ENCODE measurements around the gene IL10RB.
"Not testable (repeated sequence)": the region's sequence is repeated elsewhere in the genome, so short reads cannot be mapped to it uniquely, and the experiment has no call there.

Gene IL10RB

GRCh38 chr21:33247599-33247998 is 18.6 kb upstream of the IL10RB start:
- no peak for DNase-seq (ENCODE audit: low read depth)
- TF ChIP-seq CTCF (IDR thresholded peaks at IDR 0.05; ENCODE audit: control insufficient read depth, extremely low read depth, insufficient read depth): no peak
- H3K4me3 ChIP-seq (ENCODE audit: low read depth, low read length): no peak overlapping the region

- no peak for DNase-seq (ENCODE audit: low read depth)
- TF ChIP-seq CTCF (IDR thresholded peaks at IDR 0.05; ENCODE audit: control insufficient read depth, extremely low read depth, insufficient read depth): no peak
- no peak overlapping the region for H3K4me3 ChIP-seq (ENCODE audit: low read depth, low read length)
These were observed 16.7 kb upstream of the IL10RB start for GRCh38 chr21:33249331-33250002.

GRCh38 chr21:33251119-33251518 is 15.0 kb upstream of the IL10RB start:
- no peak overlapping the region for H3K4me3 ChIP-seq (ENCODE audit: low read depth, low read length)
- TF ChIP-seq CTCF (IDR thresholded peaks at IDR 0.05; ENCODE audit: control insufficient read depth, extremely low read depth, insufficient read depth): no peak
- DNase-seq (ENCODE audit: low read depth): no peak

- not testable (repeated sequence) for H3K4me3 ChIP-seq (ENCODE audit: low read depth, low read length); DNase-seq (ENCODE audit: low read depth)
These were observed 12.8 kb upstream of the IL10RB start for GRCh38 chr21:33253382-33253781.

GRCh38 chr21:33254766-33255165 is 11.4 kb upstream of the IL10RB start:
- no peak overlapping the region for H3K4me3 ChIP-seq (ENCODE audit: low read depth, low read length)
- DNase-seq (ENCODE audit: low read depth): no peak
- TF ChIP-seq CTCF (IDR thresholded peaks at IDR 0.05; ENCODE audit: control insufficient read depth, extremely low read depth, insufficient read depth): no peak

GRCh38 chr21:33255404-33255803 is 10.8 kb upstream of the IL10RB start:
- TF ChIP-seq CTCF (IDR thresholded peaks at IDR 0.05; ENCODE audit: control insufficient read depth, extremely low read depth, insufficient read depth): no peak
- DNase-seq (ENCODE audit: low read depth): no peak
- no peak overlapping the region for H3K4me3 ChIP-seq (ENCODE audit: low read depth, low read length)

GRCh38 chr21:33256019-33256418 is 10.1 kb upstream of the IL10RB start:
- TF ChIP-seq CTCF (IDR thresholded peaks at IDR 0.05; ENCODE audit: control insufficient read depth, extremely low read depth, insufficient read depth): no peak
- no peak for DNase-seq (ENCODE audit: low read depth)
- no peak overlapping the region for H3K4me3 ChIP-seq (ENCODE audit: low read depth, low read length)
